GM12878 (cell line): Measurements from ENCODE around the gene CRYL1. TPM values are rescaled to one million over a fixed set of nuclear protein-coding genes. Genes with fewer than 3 reads are reported as not detected.
A peak's percentile ranks its signal among the peaks of the same experiment; 100 is the strongest.

ENCODE experiments used
- ATAC-seq: fragments of 200-7000 bp; cut with Tn5 transposase; 3 replicates; pipeline ENCODE4 v1.9.1; 2020; ENCODE audit warnings: mild to moderate bottlenecking, moderate library complexity
- BruUV-seq: library from RNA; stranded (reverse); fragments of 400-500 nt; replicated peaks from 2 replicates; lab custom pipeline; 2021; lab: Mats Ljungman, UMichigan
- CTCF ChIA-PET: fragments of 300-600 bp; sonication (Branson Sonifier 250); formaldehyde crosslinking; extraction: SDS; loops from one replicate; lab custom pipeline; 2021; ENCODE audit warnings: inconsistent platforms; lab: Yijun Ruan, JAX
- POLR2A ChIA-PET: fragments of 350-600 bp; formaldehyde crosslinking; extraction: SDS; loops from one replicate; lab custom pipeline; 2021; ENCODE audit warnings: inconsistent platforms; lab: Charles Lee
- RAD21 ChIA-PET: fragments of 300-600 bp; sonication (Branson Sonifier 250); formaldehyde crosslinking; loops from one replicate; lab custom pipeline; 2023; ENCODE audit warnings: antibody characterized with exemption; ENCODE audit not compliant: unreplicated experiment; lab: Charles Lee
- SMC1A ChIA-PET: fragments of 300-600 bp; sonication (Branson Sonifier 250); formaldehyde crosslinking; loops from one replicate; lab custom pipeline; 2023; ENCODE audit not compliant: unreplicated experiment, uncharacterized antibody; lab: Charles Lee
- DNase-seq: peaks from one replicate; pipeline ENCODE4 v3.0.0-alpha.2; 2011; ENCODE audit warnings: low read depth, low spot score
- FAIRE-seq: peaks from 3 replicates; lab custom pipeline; 2011; peaks lifted over from hg19 to GRCh38; lab: Jason Lieb, UNC
- H2AFZ ChIP-seq: 2 replicates; pipeline ENCODE4 v1.6.0; 2011; ENCODE audit warnings: low read depth, low read length, control low read depth; ENCODE audit not compliant: control insufficient read depth
- H3K27ac ChIP-seq: 2 replicates; pipeline ENCODE4 v1.5.1; 2011; ENCODE audit warnings: control low read depth; ENCODE audit not compliant: control insufficient read depth, insufficient read depth
- H3K27me3 ChIP-seq, 2 experiments: replicated peaks in 1 of 2; 2 replicates each; pipeline versions ENCODE4 v1.6.0 to v1.6.1; 2011; ENCODE audit warnings: low read length in 1 of 2; ENCODE audit not compliant: control insufficient read depth in 2 of 2, insufficient read depth in 2 of 2
- H3K36me3 ChIP-seq, 2 experiments: 2 replicates each; pipeline ENCODE4 v1.5.1; 2011; ENCODE audit warnings: low read length in 1 of 2; ENCODE audit not compliant: control insufficient read depth in 2 of 2, insufficient read depth in 2 of 2
- H3K4me1 ChIP-seq: 2 replicates; pipeline ENCODE4 v1.6.1; 2011; ENCODE audit warnings: mild to moderate bottlenecking, low read length, moderate library complexity, mixed read lengths; ENCODE audit not compliant: control insufficient read depth, insufficient read depth
- H3K4me2 ChIP-seq: 2 replicates; pipeline ENCODE4 v1.6.0; 2011; ENCODE audit warnings: control low read depth; ENCODE audit not compliant: control insufficient read depth, insufficient read depth
- H3K4me3 ChIP-seq: fragments of 200-600 bp; sonication (generic); 2 replicates; pipeline ENCODE4 v1.5.1; 2016
- H3K79me2 ChIP-seq: 2 replicates; pipeline ENCODE4 v1.6.0; 2011; ENCODE audit warnings: low read length; ENCODE audit not compliant: control insufficient read depth, insufficient read depth
- H3K9ac ChIP-seq: 2 replicates; pipeline ENCODE4 v1.8.0; 2011; ENCODE audit warnings: low read length, control low read depth, mixed read lengths; ENCODE audit not compliant: control insufficient read depth, insufficient read depth
- H3K9me3 ChIP-seq: replicated peaks from 3 replicates; pipeline ENCODE4 v1.5.1; 2011; ENCODE audit warnings: mild to moderate bottlenecking, low read length; ENCODE audit not compliant: control insufficient read depth, insufficient read depth
- H4K20me1 ChIP-seq: 2 replicates; pipeline ENCODE4 v1.6.0; 2011; ENCODE audit not compliant: control insufficient read depth, insufficient read depth
- BCLAF1 ChIP-seq: fragments of 450-650 bp; IDR thresholded peaks from 2 replicates; pipeline ENCODE4 v1.6.1; 2017; ENCODE audit warnings: antibody characterized with exemption, mild to moderate bottlenecking, moderate library complexity
- CBX5 ChIP-seq: sonication (generic); IDR thresholded peaks from 2 replicates; pipeline ENCODE4 v1.6.1; 2016; ENCODE audit warnings: low read depth, moderate library complexity, mild to moderate bottlenecking, inconsistent platforms
- EED ChIP-seq: sonication (generic); IDR thresholded peaks from 2 replicates; pipeline ENCODE4 v1.6.1; 2016; ENCODE audit warnings: antibody characterized with exemption, low read depth
- IRF3 ChIP-seq: fragments of 450-650 bp; IDR thresholded peaks from 2 replicates; pipeline ENCODE4 v1.6.1; 2014; ENCODE audit warnings: mild to moderate bottlenecking
- LARP7 ChIP-seq: fragments of 450-650 bp; IDR thresholded peaks from 2 replicates; pipeline ENCODE4 v1.6.1; 2017; ENCODE audit warnings: mild to moderate bottlenecking
- MAX ChIP-seq: IDR thresholded peaks from 2 replicates; pipeline ENCODE4 v1.6.1; 2012; ENCODE audit warnings: low read depth, low read length, improper control_type of control experiment
- MTA2 ChIP-seq: fragments of 450-650 bp; IDR thresholded peaks from 2 replicates; pipeline ENCODE4 v1.6.1; 2016; ENCODE audit warnings: low read depth, mild to moderate bottlenecking, moderate library complexity
- REST ChIP-seq: IDR thresholded peaks from 2 replicates; pipeline ENCODE4 v1.6.1; 2012; ENCODE audit warnings: mild to moderate bottlenecking, low read depth, low read length
- SREBF1 ChIP-seq: IDR thresholded peaks from 2 replicates; pipeline ENCODE4 v1.6.1; 2012; ENCODE audit warnings: mild to moderate bottlenecking, low read length
- ZBED1 ChIP-seq: IDR thresholded peaks from 2 replicates; pipeline ENCODE4 v1.6.1; 2016; ENCODE audit warnings: borderline replicate concordance
- ZBTB40 ChIP-seq: fragments of 450-650 bp; IDR thresholded peaks from 2 replicates; pipeline ENCODE4 v1.6.1; 2016; ENCODE audit warnings: mild to moderate bottlenecking, moderate library complexity, borderline replicate concordance
- ZNF274 ChIP-seq: IDR thresholded peaks from one replicate; pipeline ENCODE4 v1.8.0; 2011; ENCODE audit not compliant: insufficient read length, insufficient read depth
- ZZZ3 ChIP-seq: IDR thresholded peaks from 2 replicates; pipeline ENCODE4 v1.6.1; 2011; ENCODE audit warnings: low read depth; ENCODE audit not compliant: control insufficient read depth, insufficient read length
- in situ Hi-C: fragments of 300-500 bp; cut with MboI; formaldehyde crosslinking; loops from 9 replicates; pipeline ENCODE4 v1.14.3; 2018; ENCODE audit warnings: mixed read lengths
- intact Hi-C: fragments of 100-400 bp; cut with micrococcal nuclease; formaldehyde crosslinking; loops from one replicate; pipeline ENCODE4 v1.14.2; 2022; ENCODE audit not compliant: unreplicated experiment
- polyA plus RNA-seq, 11 experiments: library from polyadenylated mRNA; depleted of rRNA in 4 of 11; unstranded in 6 of 11; stranded (reverse) in 5 of 11; fragments of >200 nt; fragmentation: Nextera tagmentation in 4 of 11; fragmentation: Illumina TruSeq in 1 of 11; extraction: Ambion mirVana in 4 of 11; extraction: Trizol in 1 of 11; gene quantifications; 1 replicate in 1 of 11; 2 replicates in 10 of 11; pipeline versions ENCODE4 v1.2.1 to v1.2.3, GENCODE V29; 2011 to 2016; ENCODE audit warnings: inconsistent platforms in 2 of 11, missing spikeins in 2 of 11, low read depth in 1 of 11
- total RNA-seq, 4 experiments: library from RNA; depleted of rRNA in 3 of 4; stranded (reverse); fragments of >200 nt in 3 of 4; fragmentation: Illumina TruSeq in 1 of 4; extraction: Trizol in 1 of 4; gene quantifications; 2 replicates each; pipeline versions ENCODE4 v1.2.1 to v1.2.3, GENCODE V29; 2013 to 2021

CRYL1 gene
- total and polyA plus RNA-seq, 10 of the 15 experiments (the other 5 are each of a cell fraction or from before 2014, with no cell fraction given): 5.5 to 36.7 (median 12.2) TPM

- ATAC-seq (peak; percentile 71), FAIRE-seq (peak; percentile 13), DNase-seq (peak; percentile 23)
- RAD21 ChIA-PET: no interaction called here
- H3K4me2 ChIP-seq: no peak overlapping the region
- H3K27ac ChIP-seq: no peak overlapping the region
- H3K9me3 ChIP-seq: no peaks in the 10 kb centered on the region; the same call in none of the 3 replicates
- no peak overlapping the region for H3K4me3 ChIP-seq
- no peak overlapping the region for H3K9ac ChIP-seq
- no TSS peak for BruUV-seq
- in situ Hi-C loops: no loop called here
- POLR2A ChIA-PET: no interaction called here
- no peaks in the 10 kb centered on the region for H3K79me2 ChIP-seq
- CTCF ChIA-PET: interaction anchor here (0.6 kb wide), 1 partner anchor 60 kb away, joined by 3 read pairs; no protein-coding TSS in a partner anchor
- H3K36me3 ChIP-seq: no peaks in the 10 kb centered on the region
- no peaks in the 10 kb centered on the region for H4K20me1 ChIP-seq
- no peaks in the 10 kb centered on the region for H3K4me1 ChIP-seq
- H3K27me3 ChIP-seq: no peaks in the 10 kb centered on the region
- no peak overlapping the region for H2AFZ ChIP-seq
- SMC1A ChIA-PET: no interaction called here
- intact Hi-C loops: no loop called here
- TF ChIP-seq IRF3 (no peak), REST (no peak), BCLAF1 (no peak), CBX5 (no peak), EED (no peak), MAX (no peak), ZZZ3 (no peak), ZNF274 (no peak), ZBTB40 (no peak), LARP7 (no peak), SREBF1 (no peak), ZBED1 (no peak), MTA2 (peak; percentile 51; the same call in 1 of the 2 replicates)
Observed at GRCh38 chr13:20451397-20451796, 74.3 kb downstream of the CRYL1 start.
